Neural crest cell (in vitro differentiated cells): Measurements from ENCODE around the gene CZIB. TPM values are rescaled to one million over a fixed set of nuclear protein-coding genes. Genes with fewer than 3 reads are reported as not detected.

Experiments used
- DNase-seq: peaks from one replicate; pipeline ENCODE4 v3.0.0; 2021; ENCODE audit warnings: low read depth, mixed read lengths, low spot score
- H3K27ac Mint-ChIP-seq: one replicate; pipeline ENCODE4 v1.8.0; 2021; ENCODE audit warnings: mild to moderate bottlenecking, mixed read lengths; ENCODE audit not compliant: unreplicated experiment
- H3K27me3 Mint-ChIP-seq: 2 replicates; pipeline ENCODE4 v1.8.0; 2021; ENCODE audit warnings: low read depth, mild to moderate bottlenecking, mixed read lengths
- H3K36me3 Mint-ChIP-seq: 2 replicates; pipeline ENCODE4 v1.8.0; 2021; ENCODE audit warnings: low read depth, mild to moderate bottlenecking, mixed read lengths
- H3K4me1 Mint-ChIP-seq: 2 replicates; pipeline ENCODE4 v1.8.0; 2021; ENCODE audit warnings: mixed read lengths
- H3K4me3 Mint-ChIP-seq: one replicate; pipeline ENCODE4 v1.8.0; 2021; ENCODE audit warnings: mild to moderate bottlenecking, mixed read lengths
- H3K9me3 Mint-ChIP-seq: 2 replicates; pipeline ENCODE4 v1.8.0; 2021; ENCODE audit warnings: mixed read lengths
- total RNA-seq: library from RNA; stranded (reverse); gene quantifications from 2 replicates; pipeline ENCODE4 v1.2.1, GENCODE V29; 2021
- TF ChIP-seq, protein P1 (sequence below): fragments of 200-600 bp; sonication (generic); conservative IDR thresholded peaks from 2 replicates; pipeline ENCODE4 v1.5.0; 2021; ENCODE audit warnings: antibody characterized with exemption, mild to moderate bottlenecking

The CZIB gene
- total RNA-seq, 1 donor from 2014 or later, result 84.1 TPM

DNA sequence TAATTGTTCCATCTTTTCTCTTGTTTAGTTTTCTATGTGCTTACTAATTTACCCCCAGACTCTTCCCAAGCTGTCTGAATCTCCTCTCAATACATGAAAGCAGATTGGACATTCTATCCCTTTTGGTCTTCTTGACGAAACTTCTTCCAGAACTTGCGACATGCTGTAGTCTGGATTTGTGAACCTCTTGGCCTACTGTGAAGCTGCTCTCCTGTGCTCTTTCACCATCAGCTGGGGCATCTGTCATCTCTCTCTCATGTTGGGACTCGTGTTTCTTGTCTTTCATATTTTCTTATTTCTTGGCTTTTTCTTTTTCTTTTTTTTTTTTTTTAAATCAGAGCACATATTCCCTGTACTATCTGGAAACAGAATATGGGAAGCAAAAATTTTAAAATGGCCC, 17.0 kb downstream of the CZIB start:
- peaks cover 58% of the 10 kb centered on the region for H3K36me3 Mint-ChIP-seq
- TF ChIP-seq, protein P1, sequence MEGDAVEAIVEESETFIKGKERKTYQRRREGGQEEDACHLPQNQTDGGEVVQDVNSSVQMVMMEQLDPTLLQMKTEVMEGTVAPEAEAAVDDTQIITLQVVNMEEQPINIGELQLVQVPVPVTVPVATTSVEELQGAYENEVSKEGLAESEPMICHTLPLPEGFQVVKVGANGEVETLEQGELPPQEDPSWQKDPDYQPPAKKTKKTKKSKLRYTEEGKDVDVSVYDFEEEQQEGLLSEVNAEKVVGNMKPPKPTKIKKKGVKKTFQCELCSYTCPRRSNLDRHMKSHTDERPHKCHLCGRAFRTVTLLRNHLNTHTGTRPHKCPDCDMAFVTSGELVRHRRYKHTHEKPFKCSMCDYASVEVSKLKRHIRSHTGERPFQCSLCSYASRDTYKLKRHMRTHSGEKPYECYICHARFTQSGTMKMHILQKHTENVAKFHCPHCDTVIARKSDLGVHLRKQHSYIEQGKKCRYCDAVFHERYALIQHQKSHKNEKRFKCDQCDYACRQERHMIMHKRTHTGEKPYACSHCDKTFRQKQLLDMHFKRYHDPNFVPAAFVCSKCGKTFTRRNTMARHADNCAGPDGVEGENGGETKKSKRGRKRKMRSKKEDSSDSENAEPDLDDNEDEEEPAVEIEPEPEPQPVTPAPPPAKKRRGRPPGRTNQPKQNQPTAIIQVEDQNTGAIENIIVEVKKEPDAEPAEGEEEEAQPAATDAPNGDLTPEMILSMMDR, result no peak
- H3K27me3 Mint-ChIP-seq, result no peaks in the 10 kb centered on the region
- H3K27ac Mint-ChIP-seq, result no peak overlapping the region
- no peaks in the 10 kb centered on the region for H3K4me1 Mint-ChIP-seq
- H3K4me3 Mint-ChIP-seq, result no peak overlapping the region
- peaks cover 18% of the 10 kb centered on the region for H3K9me3 Mint-ChIP-seq
- no peak for DNase-seq

DNA sequence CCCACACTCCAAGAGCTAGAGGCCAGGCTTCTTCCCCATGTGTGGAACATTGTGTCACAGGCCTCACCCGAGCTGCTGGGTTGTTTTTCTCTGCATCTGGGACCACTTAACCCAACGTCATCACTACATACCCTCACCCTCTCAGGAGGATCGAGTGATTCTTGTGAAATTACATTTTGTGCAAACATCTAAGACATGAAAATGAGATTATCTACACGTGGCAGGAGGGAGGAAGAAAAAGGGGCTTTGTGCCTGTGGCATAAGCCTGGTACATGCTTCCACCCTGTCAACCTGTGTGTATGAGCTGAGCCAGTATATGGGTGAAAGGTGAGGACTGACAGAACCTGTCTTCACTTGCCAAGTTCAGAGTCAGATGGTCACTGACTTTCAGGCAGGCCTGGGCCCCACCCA, 22.2 kb downstream of the CZIB start:
- H3K4me3 Mint-ChIP-seq, result peak overlapping the region; percentile 92
- peaks cover 26% of the 10 kb centered on the region for H3K4me1 Mint-ChIP-seq
- TF ChIP-seq, protein P1, result no peak
- DNase-seq, result no peak
- H3K9me3 Mint-ChIP-seq, result no peaks in the 10 kb centered on the region
- H3K27ac Mint-ChIP-seq, result peak overlapping the region; percentile 16
- no peaks in the 10 kb centered on the region for H3K27me3 Mint-ChIP-seq
- H3K36me3 Mint-ChIP-seq, result peaks cover 16% of the 10 kb centered on the region

DNA sequence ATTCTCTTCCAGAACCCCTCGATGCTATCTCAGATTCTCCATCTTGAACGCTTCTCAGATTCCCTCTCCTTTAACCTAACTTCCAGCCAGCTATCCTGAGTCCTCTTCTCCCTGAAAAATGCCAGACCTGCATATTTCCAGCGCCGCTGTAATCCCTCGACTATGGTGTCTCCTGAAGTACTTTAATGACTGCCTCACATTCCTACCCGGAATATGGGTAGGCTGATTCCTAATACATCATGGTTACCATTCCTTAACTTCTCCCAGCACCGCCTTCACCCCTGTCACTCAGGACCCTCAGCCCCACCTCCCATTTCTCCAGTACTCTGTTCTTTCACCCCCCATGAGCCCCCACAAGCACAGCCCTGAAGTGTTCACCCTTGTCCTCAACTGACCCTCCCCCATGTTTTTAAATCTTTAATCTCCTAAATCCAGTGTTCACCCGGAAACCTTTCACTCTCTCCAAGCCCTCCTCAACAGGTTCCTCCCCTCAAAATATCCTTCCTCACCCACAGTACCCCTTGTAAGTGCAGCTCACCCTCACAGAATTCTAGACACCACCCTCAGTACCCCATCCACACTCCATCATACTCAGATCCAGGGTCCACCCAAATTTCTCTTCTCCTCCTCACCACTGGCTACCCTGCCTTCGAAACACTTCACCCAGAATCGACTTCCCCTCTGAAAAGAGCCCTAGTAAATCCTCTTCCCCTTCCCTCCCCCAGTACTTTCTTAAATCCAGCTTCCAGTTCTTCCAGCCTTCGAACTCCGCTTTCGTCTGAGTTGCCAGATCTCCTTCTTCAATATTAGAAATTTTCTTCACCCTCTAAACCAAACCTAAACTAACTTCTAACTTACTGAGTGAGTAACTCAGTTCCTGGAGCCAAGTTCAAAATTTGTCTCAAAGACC, 22.9 kb downstream of the CZIB start:
- H3K4me1 Mint-ChIP-seq, result peaks cover 26% of the 10 kb centered on the region
- peaks cover 9% of the 10 kb centered on the region for H3K36me3 Mint-ChIP-seq
- no peaks in the 10 kb centered on the region for H3K9me3 Mint-ChIP-seq
- H3K4me3 Mint-ChIP-seq, result peak overlapping the region; percentile 92
- no peaks in the 10 kb centered on the region for H3K27me3 Mint-ChIP-seq
- DNase-seq, result no peak
- TF ChIP-seq, protein P1, result no peak
- H3K27ac Mint-ChIP-seq, result peak overlapping the region; percentile 96

DNA sequence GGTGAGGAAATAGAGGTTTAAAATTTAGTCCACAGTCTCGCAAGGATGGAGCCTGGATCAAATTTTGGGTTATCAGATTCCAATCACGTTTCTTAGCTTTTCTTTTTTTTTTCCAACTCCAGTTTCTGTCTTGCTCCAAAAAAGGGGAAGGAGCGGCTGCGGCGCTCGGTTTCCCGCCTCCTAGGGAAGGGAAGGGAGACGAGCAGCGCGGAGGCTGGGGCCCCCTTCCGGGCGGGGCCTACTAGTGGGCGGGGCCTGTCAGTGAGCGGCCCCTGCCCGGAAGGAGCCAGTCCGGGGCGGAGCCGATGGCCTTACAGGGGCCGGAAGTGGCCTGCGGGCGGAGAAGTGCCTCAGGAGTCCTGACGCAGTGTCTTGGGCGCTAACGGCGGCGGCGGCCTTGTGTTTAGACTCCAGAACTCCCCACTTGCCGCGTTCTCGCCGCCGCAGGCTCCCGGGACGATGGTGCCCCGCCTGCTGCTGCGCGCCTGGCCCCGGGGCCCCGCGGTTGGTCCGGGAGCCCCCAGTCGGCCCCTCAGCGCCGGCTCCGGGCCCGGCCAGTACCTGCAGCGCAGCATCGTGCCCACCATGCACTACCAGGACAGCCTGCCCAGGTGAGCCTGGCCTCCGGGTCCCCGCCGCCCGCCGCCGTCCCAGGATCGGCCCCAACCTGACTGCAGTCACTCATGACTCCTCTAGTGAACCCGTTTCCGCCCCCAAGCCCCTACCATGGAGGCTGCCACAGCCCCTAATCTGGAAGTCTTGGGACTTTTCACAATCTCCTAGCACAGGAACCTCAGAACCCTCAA, 23.7 kb downstream of the CZIB start, which contains the start of gene CPT2:
CPT2 (plus strand) TSS at position 340 of the 806 bp plus-strand sequence; CDS start at position 460, 120 bp downstream.
- Mint-ChIP-seq H3K9me3 (no peaks in the 10 kb centered on the region), H3K27ac (peak within 1 kb of the TSS; percentile 96), H3K4me1 (peaks cover 26% of the 10 kb centered on the region), H3K4me3 (peak within 1 kb of the TSS; percentile 92), H3K27me3 (no peaks in the 10 kb centered on the region), H3K36me3 (peaks cover 7% of the 10 kb centered on the region)
- peak; percentile 80 for DNase-seq
- TF ChIP-seq, protein P1, result no peak

DNA sequence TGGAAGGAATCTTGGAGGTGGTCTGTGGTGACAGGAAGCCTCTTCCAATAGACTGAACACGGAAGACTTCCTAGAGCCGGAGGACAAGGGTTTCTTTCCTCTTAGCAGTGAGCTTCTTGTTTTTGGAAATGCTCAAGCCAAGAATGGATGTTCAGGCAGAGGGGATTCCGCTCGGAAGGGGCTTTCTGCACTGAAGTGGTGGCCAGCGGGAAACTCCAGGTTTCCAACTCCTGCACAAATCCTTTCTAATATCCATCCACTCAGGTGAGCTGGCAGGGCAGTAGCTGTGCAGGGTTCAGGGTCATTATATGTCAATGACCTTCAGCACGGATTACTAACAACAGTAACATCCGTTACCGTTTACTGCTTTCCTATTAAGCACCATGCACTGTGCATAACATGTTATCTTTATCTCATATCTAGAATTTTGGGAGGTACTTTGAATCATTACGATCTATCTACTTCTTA, 24.4 kb downstream of the CZIB start:
- Mint-ChIP-seq H3K36me3 (peaks cover 5% of the 10 kb centered on the region), H3K9me3 (no peaks in the 10 kb centered on the region), H3K27me3 (no peaks in the 10 kb centered on the region), H3K27ac (peak overlapping the region; percentile 27), H3K4me1 (peaks cover 26% of the 10 kb centered on the region), H3K4me3 (peak overlapping the region; percentile 85)
- TF ChIP-seq, protein P1, result no peak
- DNase-seq, result no peak
